HepG2 (cell line): Measurements from ENCODE around the gene ZNF780B. TPM values are rescaled to one million over a fixed set of nuclear protein-coding genes. Genes with fewer than 3 reads are reported as not detected.

Source experiments
- BHLHE40 ChIP-seq: IDR thresholded peaks from 2 replicates; pipeline ENCODE4 v1.6.1; 2011; ENCODE audit warnings: low read length, improper control_type of control experiment
- DR1 ChIP-seq: sonication (generic); formaldehyde crosslinking; IDR thresholded peaks from 2 replicates; pipeline ENCODE4 v1.8.0; 2021; ENCODE audit warnings: mild to moderate bottlenecking, missing genetic modification reagents, inconsistent platforms
- ETS1 ChIP-seq: sonication (generic); formaldehyde crosslinking; IDR thresholded peaks from 2 replicates; pipeline ENCODE4 v1.4.0; 2020; ENCODE audit warnings: missing genetic modification reagents
- GATAD2A ChIP-seq: IDR thresholded peaks from 2 replicates; pipeline ENCODE4 v1.6.1; 2016
- GRHL1 ChIP-seq: sonication (generic); formaldehyde crosslinking; conservative IDR thresholded peaks from 2 replicates; pipeline ENCODE4 v1.8.0; 2022; ENCODE audit warnings: missing genetic modification reagents
- KDM6A ChIP-seq: IDR thresholded peaks from 2 replicates; pipeline ENCODE4 v1.6.1; 2016; ENCODE audit warnings: low read depth
- KLF16 ChIP-seq, 2 experiments: sonication (generic) in 1 of 2; formaldehyde crosslinking in 1 of 2; IDR thresholded peaks; 2 replicates each; pipeline versions ENCODE4 v1.6.1 to v1.8.0; 2016 to 2023; ENCODE audit warnings: missing genetic modification reagents in 2 of 2, missing compliant biosample characterization in 1 of 2
- POLR2AphosphoS2 ChIP-seq: IDR thresholded peaks from 2 replicates; pipeline ENCODE4 v1.6.1; 2011; ENCODE audit warnings: low read depth, low read length, improper control_type of control experiment
- POLR2G ChIP-seq: fragments of 200-400 bp; formaldehyde crosslinking; IDR thresholded peaks from 2 replicates; pipeline ENCODE4 v1.6.1; 2018; ENCODE audit warnings: mild to moderate bottlenecking, low read depth, low read length, moderate library complexity
- SAP130 ChIP-seq: IDR thresholded peaks from 2 replicates; pipeline ENCODE4 v1.6.1; 2016; ENCODE audit warnings: low read depth
- SMAD3 ChIP-seq: sonication (generic); formaldehyde crosslinking; IDR thresholded peaks from 2 replicates; pipeline ENCODE4 v1.4.0; 2020; ENCODE audit warnings: missing genetic modification reagents
- TCF12 ChIP-seq, 2 experiments: fragments of 450-650 bp in 1 of 2; sonication (generic) in 1 of 2; formaldehyde crosslinking in 1 of 2; IDR thresholded peaks; 2 replicates each; pipeline versions ENCODE4 v1.6.1 to v1.8.0; 2017 to 2022; ENCODE audit warnings: antibody characterized with exemption in 1 of 2, mild to moderate bottlenecking in 1 of 2, missing genetic modification reagents in 1 of 2, moderate library complexity in 1 of 2
- TCF7L2 ChIP-seq: IDR thresholded peaks from 2 replicates; pipeline ENCODE4 v1.6.1; 2011; ENCODE audit warnings: mild to moderate bottlenecking, low read depth, low read length, moderate library complexity
- TEAD2 ChIP-seq: sonication (generic); formaldehyde crosslinking; IDR thresholded peaks from 2 replicates; pipeline ENCODE4 v1.9.0; 2021; ENCODE audit warnings: missing genetic modification reagents
- XRCC5 ChIP-seq: fragments of 200-400 bp; formaldehyde crosslinking; optimal IDR thresholded peaks from 2 replicates; pipeline ENCODE3; 2017; ENCODE audit warnings: mild to moderate bottlenecking, low read length
- ZBTB8A ChIP-seq: sonication (generic); formaldehyde crosslinking; IDR thresholded peaks from 2 replicates; pipeline ENCODE4 v1.4.0; 2020; ENCODE audit warnings: mild to moderate bottlenecking, low read depth, missing genetic modification reagents, borderline replicate concordance
- ZC3H13 ChIP-seq: sonication (generic); formaldehyde crosslinking; IDR thresholded peaks from 2 replicates; pipeline ENCODE4 v1.8.1; 2023; ENCODE audit warnings: mild to moderate bottlenecking, missing genetic modification reagents, moderate library complexity
- ZFP41 ChIP-seq: sonication (generic); formaldehyde crosslinking; IDR thresholded peaks from 2 replicates; pipeline ENCODE4 v1.4.0; 2020; ENCODE audit warnings: mild to moderate bottlenecking, missing genetic modification reagents, borderline replicate concordance
- ZMYM4 ChIP-seq: sonication (generic); formaldehyde crosslinking; IDR thresholded peaks from 2 replicates; pipeline ENCODE4 v1.8.1; 2023; ENCODE audit warnings: mild to moderate bottlenecking, missing genetic modification reagents
- ZNF282 ChIP-seq: fragments of 450-650 bp; IDR thresholded peaks from 2 replicates; pipeline ENCODE4 v1.6.1; 2018; ENCODE audit not compliant: partially characterized antibody
- ZNF30 ChIP-seq: sonication (generic); formaldehyde crosslinking; IDR thresholded peaks from 2 replicates; pipeline ENCODE4 v1.5.0; 2020; ENCODE audit warnings: mild to moderate bottlenecking, missing genetic modification reagents
- ZNF724P ChIP-seq: sonication (generic); formaldehyde crosslinking; IDR thresholded peaks from 2 replicates; pipeline ENCODE4 v1.8.0; 2022; ENCODE audit warnings: missing genetic modification reagents, borderline replicate concordance
- ZNF781 ChIP-seq: sonication (generic); formaldehyde crosslinking; IDR thresholded peaks from 2 replicates; pipeline ENCODE4 v1.5.1; 2020; ENCODE audit warnings: borderline replicate concordance, mild to moderate bottlenecking, missing genetic modification reagents; ENCODE audit errors: not compliant biosample characterization
- polyA plus RNA-seq, 8 experiments: library from polyadenylated mRNA; depleted of rRNA in 3 of 8; stranded (reverse) in 7 of 8; unstranded in 1 of 8; fragments of >200 nt; fragmentation: Illumina TruSeq in 4 of 8; extraction: Trizol in 4 of 8; gene quantifications; 2 replicates each; pipeline versions ENCODE4 v1.2.1 to v1.2.3, GENCODE V29; 2011 to 2016; ENCODE audit warnings: low read depth in 4 of 8, missing spikeins in 1 of 8, mixed read lengths in 1 of 8; ENCODE audit not compliant: insufficient read depth in 1 of 8
- total RNA-seq, 5 experiments: library from RNA; depleted of rRNA; stranded (reverse); fragments of >200 nt; fragmentation: Illumina TruSeq; extraction: Trizol; gene quantifications; 2 replicates each; pipeline ENCODE4 v1.2.3, GENCODE V29; 2016; ENCODE audit warnings: low read depth in 1 of 5
- TF ChIP-seq, protein P1 (sequence below): sonication (generic); formaldehyde crosslinking; conservative IDR thresholded peaks from 2 replicates; pipeline ENCODE4 v1.4.0; 2020; ENCODE audit warnings: missing genetic modification reagents
- TF ChIP-seq, protein P2 (sequence below): sonication (generic); formaldehyde crosslinking; IDR thresholded peaks from 2 replicates; pipeline ENCODE4 v1.4.0; 2020; ENCODE audit warnings: missing genetic modification reagents, mild to moderate bottlenecking, borderline replicate concordance

The ZNF780B gene
- total and polyA plus RNA-seq, 2 of the 13 experiments (the other 11 are each of a cell fraction or from before 2014, with no cell fraction given): 6.6 to 21.9 TPM

- TF ChIP-seq, protein P1, sequence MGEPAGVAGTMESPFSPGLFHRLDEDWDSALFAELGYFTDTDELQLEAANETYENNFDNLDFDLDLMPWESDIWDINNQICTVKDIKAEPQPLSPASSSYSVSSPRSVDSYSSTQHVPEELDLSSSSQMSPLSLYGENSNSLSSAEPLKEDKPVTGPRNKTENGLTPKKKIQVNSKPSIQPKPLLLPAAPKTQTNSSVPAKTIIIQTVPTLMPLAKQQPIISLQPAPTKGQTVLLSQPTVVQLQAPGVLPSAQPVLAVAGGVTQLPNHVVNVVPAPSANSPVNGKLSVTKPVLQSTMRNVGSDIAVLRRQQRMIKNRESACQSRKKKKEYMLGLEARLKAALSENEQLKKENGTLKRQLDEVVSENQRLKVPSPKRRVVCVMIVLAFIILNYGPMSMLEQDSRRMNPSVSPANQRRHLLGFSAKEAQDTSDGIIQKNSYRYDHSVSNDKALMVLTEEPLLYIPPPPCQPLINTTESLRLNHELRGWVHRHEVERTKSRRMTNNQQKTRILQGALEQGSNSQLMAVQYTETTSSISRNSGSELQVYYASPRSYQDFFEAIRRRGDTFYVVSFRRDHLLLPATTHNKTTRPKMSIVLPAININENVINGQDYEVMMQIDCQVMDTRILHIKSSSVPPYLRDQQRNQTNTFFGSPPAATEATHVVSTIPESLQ (CRISPR knock-in tag): no peak
- no peak for TF ChIP-seq TCF12 (IDR thresholded peaks at IDR 0.05)
- TF ChIP-seq TCF12 (CRISPR knock-in tag; IDR thresholded peaks at IDR 0.05): 0 out of 2 replicates have a peak, but pooled peaks have one; percentile 62
- no peak for TF ChIP-seq SMAD3
- 0 out of 2 replicates have a peak, but pooled peaks have one; percentile 37 for TF ChIP-seq ZC3H13 (CRISPR knock-in tag)
- TF ChIP-seq KLF16 (CRISPR knock-in tag; IDR thresholded peaks at IDR 0.05): peak; percentile 39 to 67; a peak in 1 of 4 replicates
- 0 out of 2 replicates have a peak, but pooled peaks have one; percentile 30 for TF ChIP-seq BHLHE40
- 0 out of 2 replicates have a peak, but pooled peaks have one; percentile 38 for TF ChIP-seq ZFP41 (CRISPR knock-in tag)
- TF ChIP-seq POLR2AphosphoS2: peak; percentile 77; the same call in 1 of the 2 replicates
- peak; percentile 25; the same call in 1 of the 2 replicates for TF ChIP-seq GATAD2A (CRISPR knock-in tag)
- TF ChIP-seq POLR2G: peak; percentile 82
- TF ChIP-seq ZMYM4 (CRISPR knock-in tag): peak; percentile 72
- TF ChIP-seq ZNF30 (CRISPR knock-in tag): 0 out of 2 replicates have a peak, but pooled peaks have one; percentile 23
- TF ChIP-seq ZNF724P (CRISPR knock-in tag): 0 out of 2 replicates have a peak, but pooled peaks have one; percentile 18
- TF ChIP-seq XRCC5: peak; percentile 65
- TF ChIP-seq ZNF781 (CRISPR knock-in tag): peak; percentile 83
- TF ChIP-seq ETS1 (CRISPR knock-in tag): no peak
- 0 out of 2 replicates have a peak, but pooled peaks have one; percentile 74 for TF ChIP-seq ZBTB8A (CRISPR knock-in tag)
- TF ChIP-seq TCF7L2: no peak
- peak; percentile 89 for TF ChIP-seq SAP130
- no peak for TF ChIP-seq GRHL1
- no peak for TF ChIP-seq TEAD2
- TF ChIP-seq DR1: no peak
- no peak for TF ChIP-seq KDM6A (CRISPR knock-in tag)
- TF ChIP-seq, protein P2, sequence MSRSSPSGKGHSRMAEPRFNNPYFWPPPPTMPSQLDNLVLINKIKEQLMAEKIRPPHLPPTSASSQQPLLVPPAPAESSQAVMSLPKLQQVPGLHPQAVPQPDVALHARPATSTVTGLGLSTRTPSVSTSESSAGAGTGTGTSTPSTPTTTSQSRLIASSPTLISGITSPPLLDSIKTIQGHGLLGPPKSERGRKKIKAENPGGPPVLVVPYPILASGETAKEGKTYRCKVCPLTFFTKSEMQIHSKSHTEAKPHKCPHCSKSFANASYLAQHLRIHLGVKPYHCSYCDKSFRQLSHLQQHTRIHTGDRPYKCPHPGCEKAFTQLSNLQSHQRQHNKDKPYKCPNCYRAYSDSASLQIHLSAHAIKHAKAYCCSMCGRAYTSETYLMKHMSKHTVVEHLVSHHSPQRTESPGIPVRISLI (CRISPR knock-in tag): peak; percentile 13; the same call in 1 of the 2 replicates
- TF ChIP-seq ZNF282: no peak
Observed at GRCh38 chr19:40055832-40056504, at the start of gene ZNF780B (continued).
